Kidney capillary endothelial cell (primary cell): ENCODE data around the gene EML4.
"Not testable (repeated sequence)": the region's sequence is repeated elsewhere in the genome, so short reads cannot be mapped to it uniquely, and the experiment has no call there.

Experiments used
- DNase-seq: peaks from one replicate; pipeline ENCODE4 v3.0.0-alpha.2; 2018; ENCODE audit warnings: low spot score

EML4 gene

GRCh38 chr2:42334220-42334619 lies 165.1 kb downstream of the EML4 start:
- DNase-seq: no peak

- DNase-seq: not testable (repeated sequence)
Measured at GRCh38 chr2:42334865-42335264, 165.7 kb downstream of the EML4 start.

GRCh38 chr2:42335514-42336104 lies 166.5 kb downstream of the EML4 start:
- no peak for DNase-seq

- no peak for DNase-seq
Measured at GRCh38 chr2:42336361-42336965, 167.3 kb downstream of the EML4 start.

GRCh38 chr2:42337356-42337820 lies 168.2 kb downstream of the EML4 start:
- DNase-seq: no peak

GRCh38 chr2:42337846-42338566 lies 168.9 kb downstream of the EML4 start:
- DNase-seq: no peak

GRCh38 chr2:42338567-42339190 lies 169.5 kb downstream of the EML4 start:
- no peak for DNase-seq

GRCh38 chr2:42339191-42339912 lies 170.2 kb downstream of the EML4 start:
- DNase-seq: no peak

GRCh38 chr2:42340045-42340937 lies 171.1 kb downstream of the EML4 start:
- no peak for DNase-seq

GRCh38 chr2:42340938-42341636 lies 171.9 kb downstream of the EML4 start:
- no peak for DNase-seq

GRCh38 chr2:42342061-42342794 lies 173.1 kb downstream of the EML4 start:
- peak; percentile 95 for DNase-seq

GRCh38 chr2:42342795-42343241 lies 173.7 kb downstream of the EML4 start:
- DNase-seq: no peak

GRCh38 chr2:42345986-42346385 lies 176.8 kb downstream of the EML4 start:
- no peak for DNase-seq

- not testable (repeated sequence) for DNase-seq
Measured at GRCh38 chr2:42346856-42347255, 177.7 kb downstream of the EML4 start.

GRCh38 chr2:42347518-42347917 lies 178.4 kb downstream of the EML4 start:
- not testable (repeated sequence) for DNase-seq

- no peak for DNase-seq
Measured at GRCh38 chr2:42348113-42348805, 179.1 kb downstream of the EML4 start.

GRCh38 chr2:42350434-42351063 lies 181.4 kb downstream of the EML4 start:
- DNase-seq: no peak

GRCh38 chr2:42351864-42352263 lies 182.7 kb downstream of the EML4 start:
- no peak for DNase-seq
